Hepatocyte (in vitro differentiated cells): Measurements from ENCODE around the gene UQCC2.

ENCODE experiments used
- CTCF ChIP-seq: fragments of 200-600 bp; sonication (generic); IDR thresholded peaks from 2 replicates; pipeline ENCODE4 v1.5.1; 2016; ENCODE audit warnings: antibody characterized with exemption, mild to moderate bottlenecking; ENCODE audit not compliant: poor library complexity
- EZH2 ChIP-seq: fragments of 200-600 bp; sonication (generic); IDR thresholded peaks from 2 replicates; pipeline ENCODE4 v1.6.1; 2016; ENCODE audit warnings: antibody characterized with exemption, mild to moderate bottlenecking, borderline replicate concordance
- EZH2phosphoT487 ChIP-seq: fragments of 200-600 bp; sonication (generic); IDR thresholded peaks from one replicate; pipeline ENCODE4 v1.6.1; 2018; ENCODE audit warnings: antibody characterized with exemption, mild to moderate bottlenecking, low read depth, moderate library complexity; ENCODE audit not compliant: unreplicated experiment, severe bottlenecking

GRCh38 chr6:33658982-33659689, 52.4 kb downstream of the UQCC2 start:
- no peak for TF ChIP-seq CTCF
- TF ChIP-seq EZH2: no peak
- no peak for TF ChIP-seq EZH2phosphoT487
